Breast epithelium (tissue), 4 donors: ENCODE results near the gene TSSK2. TPM values are rescaled to one million over a fixed set of nuclear protein-coding genes. Genes with fewer than 3 reads are reported as not detected.

Experiments used
- DNase-seq, 2 donors: peaks; one replicate each; pipeline ENCODE4 v3.0.0-alpha.2; 2019; ENCODE audit warnings: low spot score in 2 of 2
- H3K27ac ChIP-seq, 2 donors: fragments of 200-600 bp; sonication (generic) in 1 of 2; one replicate each; pipeline ENCODE4 v1.5.1; 2016 to 2019; ENCODE audit warnings: mild to moderate bottlenecking in 1 of 2
- H3K27me3 ChIP-seq, 2 donors: fragments of 200-600 bp; sonication (generic) in 1 of 2; one replicate each; pipeline versions ENCODE4 v1.5.1 to v1.6.0; 2017 to 2019; ENCODE audit warnings: control low read depth in 1 of 2, mild to moderate bottlenecking in 1 of 2
- H3K36me3 ChIP-seq: fragments of 200-600 bp; one replicate; pipeline ENCODE4 v1.5.1; 2019
- H3K4me1 ChIP-seq, 2 donors: fragments of 200-600 bp; sonication (generic); one replicate each; pipeline ENCODE4 v1.5.1; 2016 to 2019; ENCODE audit warnings: control low read depth in 1 of 2
- H3K4me3 ChIP-seq, 3 donors: fragments of 200-600 bp; sonication (generic); 1 replicate in 2 of 3; 2 replicates in 1 of 3; pipeline ENCODE4 v1.5.1; 2016 to 2019; ENCODE audit warnings: mild to moderate bottlenecking in 3 of 3, moderate library complexity in 2 of 3
- H3K9me3 ChIP-seq, 2 donors: fragments of 200-600 bp; sonication (generic) in 1 of 2; one replicate each; pipeline ENCODE4 v1.5.1; 2016 to 2019; ENCODE audit warnings: control low read depth in 1 of 2
- POLR2A ChIP-seq: fragments of 450-650 bp; IDR thresholded peaks from one replicate; pipeline ENCODE4 v1.6.1; 2016; ENCODE audit warnings: antibody characterized with exemption, mild to moderate bottlenecking, moderate library complexity
- POLR2AphosphoS5 ChIP-seq, 3 donors: sonication (generic); formaldehyde crosslinking; IDR thresholded peaks; one replicate each; pipeline ENCODE4 v1.6.1; 2017; ENCODE audit warnings: antibody characterized with exemption in 3 of 3
- intact Hi-C: fragments of 100-400 bp; cut with DNase I; formaldehyde crosslinking; loops from one replicate; pipeline ENCODE4 v1.15.1; 2023; ENCODE audit warnings: low total_unique reads
- total RNA-seq, 3 donors: library from RNA; depleted of rRNA; stranded (reverse); fragments of >200 nt; gene quantifications; one replicate each; pipeline ENCODE4 v1.1.0, GENCODE V29; 2016
- TF ChIP-seq, protein P1 (sequence below), 3 donors: fragments of 450-650 bp; IDR thresholded peaks; one replicate each; pipeline ENCODE4 v1.5.1; 2016 to 2017; ENCODE audit warnings: antibody characterized with exemption in 3 of 3, mild to moderate bottlenecking in 3 of 3, moderate library complexity in 3 of 3

The TSSK2 gene
- total RNA-seq, 3 donors from 2014 or later: not detected

DNA sequence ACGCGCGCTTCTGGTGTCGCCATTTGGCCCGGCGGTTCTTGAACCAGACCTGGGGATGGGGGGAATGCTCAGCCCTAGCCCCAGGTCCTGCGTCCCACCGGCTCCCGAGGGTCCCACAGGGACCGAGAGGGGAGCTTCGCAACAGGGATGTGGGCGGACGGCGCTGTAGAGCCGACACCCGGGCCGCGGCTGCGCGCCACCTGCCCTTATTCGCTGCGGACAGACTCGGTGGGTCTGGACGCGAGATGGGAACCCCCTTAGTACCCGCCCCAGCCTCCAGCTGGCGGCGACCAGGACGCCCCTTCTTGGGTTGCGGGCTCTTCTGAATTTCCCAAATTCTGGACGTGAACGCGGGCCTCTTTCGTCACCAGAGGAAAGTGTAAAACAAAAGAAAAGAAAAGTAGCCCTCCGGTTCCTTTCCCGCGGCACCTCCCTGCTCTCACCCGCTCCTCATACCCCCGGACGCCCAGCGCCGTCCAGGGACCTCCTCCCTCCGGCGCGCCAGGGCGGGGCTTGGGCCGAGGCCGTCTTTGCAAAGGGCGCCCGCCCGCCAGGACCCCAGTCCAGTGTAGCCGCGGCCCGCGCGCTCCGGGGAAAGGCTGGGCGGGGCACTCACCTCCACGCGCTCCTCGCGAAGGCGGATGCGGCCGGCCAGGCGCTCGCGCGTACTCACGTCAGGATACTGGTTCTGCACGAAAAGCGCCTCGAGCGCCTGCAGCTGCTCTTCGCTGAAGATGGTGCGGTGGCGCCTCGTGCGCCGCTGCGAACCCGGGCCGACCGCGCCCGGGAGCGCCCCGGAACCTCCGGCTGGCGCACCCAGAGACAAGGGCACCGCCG lies 18.2 kb downstream of the TSSK2 start:
- DNase-seq: no peak
- Histone ChIP-seq H3K9me3 (no peaks in the 10 kb centered on the region), H3K4me1 (peaks cover 0 to 4% of the 10 kb centered on the region in 2 donors), H3K27ac (no peak overlapping the region), H3K27me3 (peaks cover 7 to 59% of the 10 kb centered on the region in 2 donors), H3K4me3 (peak overlapping the region; percentile 17 to 63 (median 39)), H3K36me3 (no peaks in the 10 kb centered on the region)
- intact Hi-C loops: no loop called here
- TF ChIP-seq POLR2A (no peak), POLR2AphosphoS5 (IDR thresholded peaks at IDR 0.05) (no peak)
- TF ChIP-seq, protein P1, sequence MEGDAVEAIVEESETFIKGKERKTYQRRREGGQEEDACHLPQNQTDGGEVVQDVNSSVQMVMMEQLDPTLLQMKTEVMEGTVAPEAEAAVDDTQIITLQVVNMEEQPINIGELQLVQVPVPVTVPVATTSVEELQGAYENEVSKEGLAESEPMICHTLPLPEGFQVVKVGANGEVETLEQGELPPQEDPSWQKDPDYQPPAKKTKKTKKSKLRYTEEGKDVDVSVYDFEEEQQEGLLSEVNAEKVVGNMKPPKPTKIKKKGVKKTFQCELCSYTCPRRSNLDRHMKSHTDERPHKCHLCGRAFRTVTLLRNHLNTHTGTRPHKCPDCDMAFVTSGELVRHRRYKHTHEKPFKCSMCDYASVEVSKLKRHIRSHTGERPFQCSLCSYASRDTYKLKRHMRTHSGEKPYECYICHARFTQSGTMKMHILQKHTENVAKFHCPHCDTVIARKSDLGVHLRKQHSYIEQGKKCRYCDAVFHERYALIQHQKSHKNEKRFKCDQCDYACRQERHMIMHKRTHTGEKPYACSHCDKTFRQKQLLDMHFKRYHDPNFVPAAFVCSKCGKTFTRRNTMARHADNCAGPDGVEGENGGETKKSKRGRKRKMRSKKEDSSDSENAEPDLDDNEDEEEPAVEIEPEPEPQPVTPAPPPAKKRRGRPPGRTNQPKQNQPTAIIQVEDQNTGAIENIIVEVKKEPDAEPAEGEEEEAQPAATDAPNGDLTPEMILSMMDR (IDR thresholded peaks at IDR 0.05): no peak

DNA sequence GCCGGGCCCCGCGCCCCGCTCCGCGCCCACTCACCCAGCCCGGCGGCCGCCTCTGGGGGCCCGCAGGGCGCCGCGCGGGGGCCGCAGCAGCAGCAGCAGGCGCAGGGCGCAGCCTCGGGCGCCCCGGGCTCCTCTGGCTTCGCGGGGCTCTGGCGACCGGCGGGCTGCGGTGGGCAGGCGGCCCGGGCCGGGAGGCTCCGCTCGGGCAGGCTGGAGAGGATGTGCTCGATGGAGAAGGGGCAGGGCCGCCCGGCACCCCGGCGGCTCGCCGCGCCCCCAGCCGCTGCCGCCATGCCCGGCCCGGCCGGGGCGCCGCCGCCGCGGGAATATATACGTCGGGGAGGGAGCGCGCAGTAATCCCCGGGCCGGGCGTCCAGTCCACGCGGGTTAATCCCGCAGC lies 18.9 kb downstream of the TSSK2 start, which contains the start of gene GSC2:
Gene GSC2 (minus strand): TSS at position 302 of the 400 bp plus-strand sequence. CDS start 9 bp downstream, at position 293.
- Histone ChIP-seq H3K36me3 (no peaks in the 10 kb centered on the region), H3K4me3 (peak within 1 kb of the TSS; percentile 17 to 63 (median 39)), H3K4me1 (peaks cover 0 to 4% of the 10 kb centered on the region in 2 donors), H3K27me3 (peaks cover 7 to 59% of the 10 kb centered on the region in 2 donors), H3K27ac (no peak within 1 kb of the TSS), H3K9me3 (no peaks in the 10 kb centered on the region)
- intact Hi-C loops: no loop called here
- no peak for DNase-seq
- TF ChIP-seq POLR2A (no peak), POLR2AphosphoS5 (IDR thresholded peaks at IDR 0.05) (no peak)
- TF ChIP-seq, protein P1 (IDR thresholded peaks at IDR 0.05): no peak

DNA sequence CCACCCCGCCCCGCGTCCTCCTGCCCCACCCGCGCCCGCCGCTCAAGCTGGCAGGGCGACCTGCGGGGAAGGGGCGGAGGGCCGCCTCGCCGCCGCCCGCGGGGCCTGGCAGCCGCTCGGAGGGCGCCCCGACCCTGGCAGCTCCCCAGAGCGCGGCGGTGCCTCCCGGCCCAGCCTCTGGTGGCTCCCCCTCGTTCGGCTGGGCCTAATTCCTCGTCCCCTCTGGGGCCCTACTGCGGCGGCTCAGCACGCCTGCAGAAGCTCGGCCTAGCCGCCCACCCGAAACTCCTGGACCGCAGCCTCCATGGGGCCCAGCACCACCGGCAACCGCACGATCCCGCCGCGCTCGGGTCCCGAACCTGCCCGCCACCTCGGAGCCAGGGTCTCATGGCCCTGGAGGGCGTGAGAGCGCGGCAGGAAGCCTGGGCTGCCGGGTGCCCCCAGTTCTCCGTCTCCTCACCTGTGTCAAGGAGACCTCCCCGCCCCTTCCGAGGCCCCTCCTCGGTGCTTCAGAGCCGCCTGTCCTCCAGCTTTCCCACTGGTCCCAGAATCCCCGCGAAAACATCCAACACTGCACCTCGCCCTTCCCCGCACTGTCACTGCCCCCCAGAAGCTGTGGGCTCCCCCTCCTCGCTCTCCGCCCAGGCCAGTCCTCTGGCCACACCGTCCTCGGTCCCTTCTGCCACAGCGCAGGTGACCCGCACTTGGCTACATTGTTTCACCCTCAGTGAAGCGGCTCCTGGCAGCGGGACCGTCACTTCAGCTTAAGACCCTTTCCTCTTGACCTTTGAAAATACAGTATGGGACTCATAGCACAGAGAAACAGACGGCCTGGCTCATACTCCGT lies 19.6 kb downstream of the TSSK2 start:
- Histone ChIP-seq H3K4me1 (peaks cover 0 to 4% of the 10 kb centered on the region in 2 donors), H3K27me3 (peaks cover 7 to 59% of the 10 kb centered on the region in 2 donors), H3K36me3 (no peaks in the 10 kb centered on the region), H3K4me3 (peak overlapping the region in 2 of 3 donors; percentile 39 to 63), H3K9me3 (no peaks in the 10 kb centered on the region), H3K27ac (no peak overlapping the region)
- DNase-seq: no peak
- TF ChIP-seq, protein P1 (IDR thresholded peaks at IDR 0.05): no peak
- TF ChIP-seq POLR2A: no peak
- intact Hi-C loops: no loop called here

DNA sequence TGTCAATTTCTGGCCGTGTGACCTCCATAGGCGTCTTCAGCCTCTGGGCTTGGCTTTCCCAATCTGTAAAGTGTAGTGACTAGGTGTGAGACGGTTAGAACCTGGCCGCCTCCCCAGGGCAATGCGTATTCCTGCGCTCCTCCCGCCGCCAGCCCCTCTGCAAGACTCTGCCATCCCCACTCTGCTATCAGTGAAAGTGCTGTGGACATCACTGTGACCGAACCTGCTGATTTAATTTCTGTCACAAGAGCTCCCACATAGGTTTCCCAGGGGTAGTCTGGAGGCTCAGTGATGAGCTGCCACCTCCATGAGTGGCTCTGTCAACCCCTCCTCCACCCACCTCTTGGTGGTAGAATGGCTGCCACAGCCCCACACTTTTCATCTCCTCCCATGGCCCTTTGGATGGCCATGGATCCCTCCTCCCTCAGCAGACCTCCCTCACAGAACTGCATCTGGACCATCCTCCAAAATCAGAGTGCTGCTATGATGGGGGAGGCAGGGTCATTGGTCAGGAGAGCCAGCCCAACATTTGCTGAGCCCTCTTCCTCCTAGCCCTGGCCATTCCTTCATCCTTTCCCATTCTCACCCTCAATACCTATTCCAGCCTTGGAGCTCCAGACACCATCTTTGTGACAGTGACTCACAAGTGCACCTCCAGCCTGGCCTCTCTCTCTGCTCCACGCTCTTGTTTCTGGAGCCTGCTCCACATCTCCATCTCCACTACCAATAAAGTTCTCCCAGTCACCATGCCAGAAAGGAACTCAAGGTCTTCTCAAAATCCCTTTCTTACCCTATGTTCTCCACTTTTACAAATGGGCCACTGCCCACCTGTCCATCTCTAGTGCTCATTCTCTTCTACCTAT lies 20.5 kb downstream of the TSSK2 start:
- no peak overlapping the region for H3K4me3 ChIP-seq
- no peaks in the 10 kb centered on the region for H3K36me3 ChIP-seq
- no peak for DNase-seq
- H3K9me3 ChIP-seq: no peaks in the 10 kb centered on the region
- intact Hi-C loops: no loop called here
- no peak overlapping the region for H3K27ac ChIP-seq
- H3K27me3 ChIP-seq: peaks cover 7 to 64% of the 10 kb centered on the region in 2 donors
- peaks cover 0 to 4% of the 10 kb centered on the region in 2 donors for H3K4me1 ChIP-seq
- TF ChIP-seq POLR2AphosphoS5 (IDR thresholded peaks at IDR 0.05): no peak
- TF ChIP-seq POLR2A: no peak
- TF ChIP-seq, protein P1 (IDR thresholded peaks at IDR 0.05): no peak
